ENCODE measurements around the gene CFAP46. TPM values are rescaled to one million over a fixed set of nuclear protein-coding genes. Genes with fewer than 3 reads are reported as not detected.
"Not testable (repeated sequence)": the region's sequence is repeated elsewhere in the genome, so short reads cannot be mapped to it uniquely, and the experiment has no call there.

CFAP46 gene
- polyA plus RNA-seq, 1 of the 3 experiments (the other 2 are of a cell fraction), result 3.9 TPM

GRCh38 chr10:132774181-132774901 is 168.0 kb downstream of the CFAP46 start (continued):
- TF ChIP-seq TCF12 (IDR thresholded peaks at IDR 0.05) (no peak), EZH2phosphoT487 (IDR thresholded peaks at IDR 0.05; ENCODE audit: borderline replicate concordance, low read depth) (no peak), NRF1 (IDR thresholded peaks at IDR 0.05; ENCODE audit: low read depth, low read length) (no peak), ELF1 (IDR thresholded peaks at IDR 0.05) (no peak), SMC3 (IDR thresholded peaks at IDR 0.05; ENCODE audit: low read depth, low read length) (no peak), ZBTB33 (IDR thresholded peaks at IDR 0.05; ENCODE audit: borderline replicate concordance, low read depth) (no peak), POLR2AphosphoS5 (IDR thresholded peaks at IDR 0.05; ENCODE audit: low read depth, low read length) (no peak), EP300 (IDR thresholded peaks at IDR 0.05; ENCODE audit: borderline replicate concordance in 1 of 2, low read depth in 1 of 2, low read length in 1 of 2) (no peak), NFIC (IDR thresholded peaks at IDR 0.05; ENCODE audit: borderline replicate concordance) (no peak), YY1 (IDR thresholded peaks at IDR 0.05; ENCODE audit: low read depth) (no peak), CTCF (IDR thresholded peaks at IDR 0.05) (no peak)

- H3K9me2 ChIP-seq; DNase-seq; H3K36me3 ChIP-seq (replicated peaks in 1 of 2; ENCODE audit: control insufficient read depth in 1 of 2, insufficient read depth in 2 of 2, low read length in 1 of 2); H3K9ac ChIP-seq; H3K27me3 ChIP-seq (ENCODE audit: insufficient read depth); H3K4me1 ChIP-seq (ENCODE audit: control insufficient read depth in 1 of 2, insufficient read depth in 2 of 2, low read depth in 1 of 2, low read length in 1 of 2); H3K79me2 ChIP-seq (ENCODE audit: insufficient read depth); H2AFZ ChIP-seq (ENCODE audit: low read depth); H3F3A ChIP-seq (replicated peaks; ENCODE audit: insufficient read depth); H3K4me3 ChIP-seq (ENCODE audit: low read depth in 2 of 2, low read length in 1 of 2); POLR2A ChIA-PET; H4K20me1 ChIP-seq (ENCODE audit: insufficient read depth); H3K4me2 ChIP-seq; H3K27ac ChIP-seq (ENCODE audit: low read depth in 2 of 2, low read length in 1 of 2); H3K9me3 ChIP-seq: not testable (repeated sequence)
- WGBS (ENCODE audit: low lambda C conversion rate), result 88% methylated on average over 9 of the region's 25 CpGs
- CTCF ChIA-PET, result interaction anchor here (1.8 kb wide), 1 partner anchor 118 kb away, joined by 5 read pairs; no protein-coding TSS in a partner anchor
Measured at GRCh38 chr10:132772816-132773215, 169.6 kb downstream of the CFAP46 start.
